ENCODE data around the gene ATP6V1B1. TPM values are rescaled to one million over a fixed set of nuclear protein-coding genes. Genes with fewer than 3 reads are reported as not detected.

The ATP6V1B1 gene
- total and polyA plus RNA-seq, 9 of the 15 experiments (the other 6 are each of a cell fraction or from before 2014, with no cell fraction given) = not detected

- no peak for TF ChIP-seq ZNF311 (CRISPR knock-in tag; IDR thresholded peaks at IDR 0.05)
- no peak for TF ChIP-seq MAFG (tag; conservative IDR thresholded peaks at IDR 0.05)
- TF ChIP-seq SETDB1 (IDR thresholded peaks at IDR 0.05; ENCODE audit: low read length) = no peak
- no peak for TF ChIP-seq NR2C2 (CRISPR knock-in tag; IDR thresholded peaks at IDR 0.05)
- TF ChIP-seq NR2C2 (tag; IDR thresholded peaks at IDR 0.05) = no peak
- no peak for TF ChIP-seq NFIX (CRISPR knock-in tag; IDR thresholded peaks at IDR 0.05; ENCODE audit: low read depth)
- no peak for TF ChIP-seq BRF1 (IDR thresholded peaks at IDR 0.05; ENCODE audit: borderline replicate concordance, extremely low read depth, insufficient read length)
- TF ChIP-seq THAP7 (CRISPR knock-in tag; IDR thresholded peaks at IDR 0.05) = no peak
- no peak for TF ChIP-seq NR0B1 (IDR thresholded peaks at IDR 0.05; ENCODE audit: partially characterized antibody)
- TF ChIP-seq ZNF76 (CRISPR knock-in tag; IDR thresholded peaks at IDR 0.05; ENCODE audit: borderline replicate concordance) = no peak
- TF ChIP-seq ATF7 (IDR thresholded peaks at IDR 0.05) = no peak
- no peak for TF ChIP-seq XRCC5 (IDR thresholded peaks at IDR 0.05; ENCODE audit: low read depth, low read length)
- 0 out of 6 replicates have a peak, but pooled peaks of 1 of the 3 experiments have one; percentile 34 for TF ChIP-seq ZBTB11 (CRISPR knock-in tag; IDR thresholded peaks at IDR 0.05)
- TF ChIP-seq THRB (CRISPR knock-in tag; conservative IDR thresholded peaks at IDR 0.05) = no peak
- TF ChIP-seq HDGF (IDR thresholded peaks at IDR 0.05) = 0 out of 2 replicates have a peak, but pooled peaks have one; percentile 37
- TF ChIP-seq PRMT5 (CRISPR knock-in tag; IDR thresholded peaks at IDR 0.05) = no peak
- no peak for TF ChIP-seq ZNF354B (CRISPR knock-in tag; IDR thresholded peaks at IDR 0.05)
- TF ChIP-seq CBX3 (IDR thresholded peaks at IDR 0.05; ENCODE audit: borderline replicate concordance in 1 of 2, low read length in 2 of 2) = no peak
- TF ChIP-seq NFYB (IDR thresholded peaks at IDR 0.05; ENCODE audit: extremely low read depth, insufficient read length) = no peak
- TF ChIP-seq DIDO1 (tag; IDR thresholded peaks at IDR 0.05; ENCODE audit: low read depth) = no peak
- no peak for TF ChIP-seq FOXP1 (CRISPR knock-in tag; IDR thresholded peaks at IDR 0.05)
- TF ChIP-seq SMARCA4 (IDR thresholded peaks at IDR 0.05) = no peak
These were observed 69.8 kb downstream of the ATP6V1B1 start (continued) for GRCh38 chr2:71005271-71006202.
